ENCODE measurements around the gene KIAA0930. TPM values are rescaled to one million over a fixed set of nuclear protein-coding genes. Genes with fewer than 3 reads are reported as not detected.

KIAA0930 gene
- total and polyA plus RNA-seq, 5 donors from 2014 or later, result 0.70 to 21.3 (median 2.0) TPM

GRCh38 chr22:45217345-45217744, 23.3 kb downstream of the KIAA0930 start:
- no peak for DNase-seq
- H3K4me1 ChIP-seq (ENCODE audit: control insufficient read depth, insufficient read depth, low read length, poor library complexity, severe bottlenecking), result peaks cover 9% of the 10 kb centered on the region
- Mint-ChIP-seq H3K4me1 (peaks cover 0 to 18% (median 14%) of the 10 kb centered on the region in 4 donors), H3K27me3 (no peaks in the 10 kb centered on the region), H3K27ac (no peak overlapping the region), H3K4me3 (no peak overlapping the region), H3K9me3 (no peaks in the 10 kb centered on the region), H3K36me3 (no peaks in the 10 kb centered on the region)
- no peaks in the 10 kb centered on the region for H3K9me3 ChIP-seq (ENCODE audit: control insufficient read depth in 2 of 2, low read length in 2 of 2)
- H3K4me3 ChIP-seq (ENCODE audit: low read depth, low read length), result no peak overlapping the region
- H3K27ac ChIP-seq (ENCODE audit: insufficient read depth, low read length, poor library complexity, severe bottlenecking), result no peak overlapping the region
- H3K36me3 ChIP-seq (ENCODE audit: control insufficient read depth, insufficient read depth, low read length), result no peaks in the 10 kb centered on the region
- no peak for ATAC-seq (ENCODE audit: low read depth in 2 of 2)
- no peaks in the 10 kb centered on the region for H3K27me3 ChIP-seq (ENCODE audit: control insufficient read depth, insufficient read depth, low read length)

- no peaks in the 10 kb centered on the region for H3K27me3 Mint-ChIP-seq
- DNase-seq (no peak), ATAC-seq (ENCODE audit: low read depth in 2 of 2) (no peak)
- peaks cover 2% of the 10 kb centered on the region for H3K36me3 ChIP-seq (ENCODE audit: control insufficient read depth, insufficient read depth, low read length)
- no peaks in the 10 kb centered on the region for H3K27me3 ChIP-seq (ENCODE audit: control insufficient read depth, insufficient read depth, low read length)
- no peaks in the 10 kb centered on the region for H3K9me3 Mint-ChIP-seq
- H3K4me1 Mint-ChIP-seq, result peaks cover 0 to 13% (median 12%) of the 10 kb centered on the region in 4 donors
- H3K36me3 Mint-ChIP-seq, result no peaks in the 10 kb centered on the region
- H3K27ac ChIP-seq (ENCODE audit: insufficient read depth, low read length, poor library complexity, severe bottlenecking), result no peak overlapping the region
- peaks cover 8% of the 10 kb centered on the region for H3K4me1 ChIP-seq (ENCODE audit: control insufficient read depth, insufficient read depth, low read length, poor library complexity, severe bottlenecking)
- no peak overlapping the region for H3K4me3 Mint-ChIP-seq
- H3K27ac Mint-ChIP-seq, result peak overlapping the region in 1 of 3 donors; percentile 91
- no peaks in the 10 kb centered on the region for H3K9me3 ChIP-seq (ENCODE audit: control insufficient read depth in 2 of 2, low read length in 2 of 2)
- H3K4me3 ChIP-seq (ENCODE audit: low read depth, low read length), result no peak overlapping the region
These were observed 24.3 kb downstream of the KIAA0930 start for GRCh38 chr22:45216133-45217003.

GRCh38 chr22:45212992-45213751, 27.5 kb downstream of the KIAA0930 start:
- Histone ChIP-seq H3K27ac (ENCODE audit: insufficient read depth, low read length, poor library complexity, severe bottlenecking) (no peak overlapping the region), H3K9me3 (ENCODE audit: control insufficient read depth in 2 of 2, low read length in 2 of 2) (no peaks in the 10 kb centered on the region), H3K4me1 (ENCODE audit: control insufficient read depth, insufficient read depth, low read length, poor library complexity, severe bottlenecking) (no peaks in the 10 kb centered on the region), H3K27me3 (ENCODE audit: control insufficient read depth, insufficient read depth, low read length) (no peaks in the 10 kb centered on the region), H3K4me3 (ENCODE audit: low read depth, low read length) (no peak overlapping the region), H3K36me3 (ENCODE audit: control insufficient read depth, insufficient read depth, low read length) (peaks cover 2% of the 10 kb centered on the region)
- no peaks in the 10 kb centered on the region for H3K36me3 Mint-ChIP-seq
- peak overlapping the region in 1 of 3 donors; percentile 38 for H3K27ac Mint-ChIP-seq
- no peak overlapping the region for H3K4me3 Mint-ChIP-seq
- H3K9me3 Mint-ChIP-seq, result no peaks in the 10 kb centered on the region
- DNase-seq (no peak), ATAC-seq (ENCODE audit: low read depth in 2 of 2) (peak in 1 of 2 donors; percentile 24)
- peaks cover 0 to 9% (median 4%) of the 10 kb centered on the region in 4 donors for H3K4me1 Mint-ChIP-seq
- H3K27me3 Mint-ChIP-seq, result no peaks in the 10 kb centered on the region

DNA sequence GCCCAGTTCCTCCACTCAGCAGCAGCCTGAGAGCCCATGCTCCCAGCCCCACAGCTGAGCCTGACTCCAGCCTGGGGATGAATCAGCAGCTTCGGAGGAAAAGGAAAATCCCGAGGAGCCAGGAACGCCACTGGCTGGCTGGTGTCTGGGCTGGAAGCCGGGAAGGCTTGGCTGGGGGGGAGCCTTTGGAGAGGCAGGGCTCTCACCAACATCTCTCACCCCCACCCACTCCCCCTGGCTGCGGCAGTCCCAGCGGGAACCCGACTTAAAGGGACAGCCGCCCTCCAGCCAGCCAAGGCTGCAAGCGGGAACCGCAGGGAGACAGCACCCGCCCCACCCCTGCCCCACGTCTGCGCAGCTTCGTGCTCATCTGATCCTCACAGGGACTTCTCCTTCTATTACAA, 28.4 kb downstream of the KIAA0930 start:
- Mint-ChIP-seq H3K27ac (no peak overlapping the region), H3K4me1 (peaks cover 0 to 9% (median 4%) of the 10 kb centered on the region in 4 donors), H3K27me3 (no peaks in the 10 kb centered on the region), H3K36me3 (no peaks in the 10 kb centered on the region), H3K9me3 (no peaks in the 10 kb centered on the region), H3K4me3 (no peak overlapping the region)
- Histone ChIP-seq H3K4me1 (ENCODE audit: control insufficient read depth, insufficient read depth, low read length, poor library complexity, severe bottlenecking) (no peaks in the 10 kb centered on the region), H3K9me3 (ENCODE audit: control insufficient read depth in 2 of 2, low read length in 2 of 2) (no peaks in the 10 kb centered on the region), H3K27ac (ENCODE audit: insufficient read depth, low read length, poor library complexity, severe bottlenecking) (no peak overlapping the region), H3K27me3 (ENCODE audit: control insufficient read depth, insufficient read depth, low read length) (no peaks in the 10 kb centered on the region), H3K4me3 (ENCODE audit: low read depth, low read length) (no peak overlapping the region), H3K36me3 (ENCODE audit: control insufficient read depth, insufficient read depth, low read length) (peaks cover 2% of the 10 kb centered on the region)
- DNase-seq (no peak), ATAC-seq (ENCODE audit: low read depth in 2 of 2) (no peak)

GRCh38 chr22:45211848-45212247, 28.8 kb downstream of the KIAA0930 start:
- Mint-ChIP-seq H3K9me3 (no peaks in the 10 kb centered on the region), H3K4me1 (peaks cover 0 to 9% (median 4%) of the 10 kb centered on the region in 4 donors), H3K27ac (no peak overlapping the region), H3K36me3 (no peaks in the 10 kb centered on the region), H3K27me3 (no peaks in the 10 kb centered on the region), H3K4me3 (no peak overlapping the region)
- H3K4me1 ChIP-seq (ENCODE audit: control insufficient read depth, insufficient read depth, low read length, poor library complexity, severe bottlenecking), result no peaks in the 10 kb centered on the region
- ATAC-seq (ENCODE audit: low read depth in 2 of 2) (no peak), DNase-seq (no peak)
- peaks cover 2% of the 10 kb centered on the region for H3K36me3 ChIP-seq (ENCODE audit: control insufficient read depth, insufficient read depth, low read length)
- no peaks in the 10 kb centered on the region for H3K27me3 ChIP-seq (ENCODE audit: control insufficient read depth, insufficient read depth, low read length)
- H3K27ac ChIP-seq (ENCODE audit: insufficient read depth, low read length, poor library complexity, severe bottlenecking), result no peak overlapping the region
- H3K9me3 ChIP-seq (ENCODE audit: control insufficient read depth in 2 of 2, low read length in 2 of 2), result no peaks in the 10 kb centered on the region
- no peak overlapping the region for H3K4me3 ChIP-seq (ENCODE audit: low read depth, low read length)

DNA sequence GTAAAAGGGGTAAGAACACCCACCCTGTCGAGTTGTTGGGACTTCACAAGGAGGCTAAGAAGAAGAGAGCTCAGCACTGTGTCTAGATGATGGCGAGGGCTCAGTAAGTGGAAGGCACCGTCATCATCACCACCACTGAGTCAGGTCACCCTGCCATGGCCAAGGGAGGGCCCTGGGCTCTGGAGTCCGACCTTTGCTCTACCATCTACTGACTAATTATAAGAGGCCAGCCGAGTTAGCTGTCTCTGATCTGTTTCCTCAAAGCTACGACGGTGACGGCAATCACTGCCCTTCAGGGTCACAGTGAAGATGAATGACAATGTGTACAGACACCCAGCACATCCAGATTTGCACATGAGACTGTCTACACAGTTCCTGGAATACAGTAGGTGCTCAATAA, 29.3 kb downstream of the KIAA0930 start:
- Mint-ChIP-seq H3K27ac (no peak overlapping the region), H3K4me1 (peaks cover 0 to 9% (median 3%) of the 10 kb centered on the region in 4 donors), H3K4me3 (no peak overlapping the region), H3K36me3 (no peaks in the 10 kb centered on the region), H3K27me3 (no peaks in the 10 kb centered on the region), H3K9me3 (no peaks in the 10 kb centered on the region)
- Histone ChIP-seq H3K36me3 (ENCODE audit: control insufficient read depth, insufficient read depth, low read length) (peaks cover 2% of the 10 kb centered on the region), H3K27me3 (ENCODE audit: control insufficient read depth, insufficient read depth, low read length) (no peaks in the 10 kb centered on the region), H3K9me3 (ENCODE audit: control insufficient read depth in 2 of 2, low read length in 2 of 2) (no peaks in the 10 kb centered on the region), H3K4me1 (ENCODE audit: control insufficient read depth, insufficient read depth, low read length, poor library complexity, severe bottlenecking) (no peaks in the 10 kb centered on the region), H3K4me3 (ENCODE audit: low read depth, low read length) (no peak overlapping the region), H3K27ac (ENCODE audit: insufficient read depth, low read length, poor library complexity, severe bottlenecking) (no peak overlapping the region)
- no peak for ATAC-seq (ENCODE audit: low read depth in 2 of 2)
- DNase-seq, result no peak

- Histone ChIP-seq H3K9me3 (ENCODE audit: control insufficient read depth in 2 of 2, low read length in 2 of 2) (no peaks in the 10 kb centered on the region), H3K27ac (ENCODE audit: insufficient read depth, low read length, poor library complexity, severe bottlenecking) (no peak overlapping the region), H3K36me3 (ENCODE audit: control insufficient read depth, insufficient read depth, low read length) (peaks cover 2% of the 10 kb centered on the region), H3K4me1 (ENCODE audit: control insufficient read depth, insufficient read depth, low read length, poor library complexity, severe bottlenecking) (no peaks in the 10 kb centered on the region), H3K4me3 (ENCODE audit: low read depth, low read length) (no peak overlapping the region), H3K27me3 (ENCODE audit: control insufficient read depth, insufficient read depth, low read length) (no peaks in the 10 kb centered on the region)
- no peaks in the 10 kb centered on the region for H3K27me3 Mint-ChIP-seq
- DNase-seq (no peak), ATAC-seq (ENCODE audit: low read depth in 2 of 2) (no peak)
- H3K4me3 Mint-ChIP-seq, result no peak overlapping the region
- peaks cover 0 to 9% (median 3%) of the 10 kb centered on the region in 4 donors for H3K4me1 Mint-ChIP-seq
- H3K36me3 Mint-ChIP-seq, result peaks cover 3% of the 10 kb centered on the region
- no peak overlapping the region for H3K27ac Mint-ChIP-seq
- no peaks in the 10 kb centered on the region for H3K9me3 Mint-ChIP-seq
These were observed 29.7 kb downstream of the KIAA0930 start for GRCh38 chr22:45210991-45211390.
